Keratinocyte (primary cell): ENCODE results near the gene CGN. TPM values are rescaled to one million over a fixed set of nuclear protein-coding genes. Genes with fewer than 3 reads are reported as not detected.

Experiments
- DNase-seq: peaks from one replicate; pipeline ENCODE4 v3.0.0-alpha.2; 2011; ENCODE audit warnings: low read depth, missing footprints, low spot score
- FAIRE-seq: peaks from 2 replicates; lab custom pipeline; 2011; peaks lifted over from hg19 to GRCh38; lab: Jason Lieb, UNC
- H2AFZ ChIP-seq: 2 replicates; pipeline ENCODE4 v1.6.0; 2012; ENCODE audit warnings: low read length, control low read depth, inconsistent platforms; ENCODE audit not compliant: control insufficient read depth
- H3K27ac ChIP-seq: 2 replicates; pipeline ENCODE4 v1.5.1; 2011; ENCODE audit warnings: low read length; ENCODE audit not compliant: control insufficient read depth, insufficient read depth
- H3K27me3 ChIP-seq: 3 replicates; pipeline ENCODE4 v1.6.0; 2011; ENCODE audit warnings: low read length; ENCODE audit not compliant: control insufficient read depth, insufficient read depth; ENCODE audit errors: extremely low read depth
- H3K36me3 ChIP-seq, 2 experiments: 2 replicates in 1 of 2; 3 replicates in 1 of 2; pipeline ENCODE4 v1.5.1; 2011; ENCODE audit warnings: low read length in 2 of 2, mild to moderate bottlenecking in 1 of 2; ENCODE audit not compliant: control insufficient read depth in 2 of 2, insufficient read depth in 2 of 2; ENCODE audit errors: extremely low read depth in 1 of 2
- H3K4me1 ChIP-seq: 3 replicates; pipeline ENCODE4 v1.5.1; 2011; ENCODE audit warnings: low read length; ENCODE audit not compliant: control insufficient read depth, insufficient read depth; ENCODE audit errors: extremely low read depth
- H3K4me2 ChIP-seq: 3 replicates; pipeline ENCODE4 v1.6.0; 2011; ENCODE audit warnings: low read depth, low read length; ENCODE audit not compliant: control insufficient read depth, insufficient read depth; ENCODE audit errors: extremely low read depth
- H3K4me3 ChIP-seq, 3 experiments: fragments of 200-600 bp in 1 of 3; sonication (generic) in 1 of 3; 2 replicates in 2 of 3; 3 replicates in 1 of 3; pipeline ENCODE4 v1.5.1; 2011 to 2016; ENCODE audit warnings: low read length in 3 of 3, mild to moderate bottlenecking in 3 of 3, control low read depth in 2 of 3, inconsistent platforms in 1 of 3, low read depth in 1 of 3, mixed read lengths in 1 of 3, mixed run types in 1 of 3, moderate library complexity in 1 of 3; ENCODE audit not compliant: control insufficient read depth in 2 of 3, insufficient read depth in 2 of 3; ENCODE audit errors: extremely low read depth in 1 of 3
- H3K79me2 ChIP-seq: 2 replicates; pipeline ENCODE4 v1.6.0; 2012; ENCODE audit warnings: low read length; ENCODE audit not compliant: control insufficient read depth, insufficient read depth
- H3K9ac ChIP-seq: 3 replicates; pipeline ENCODE4 v1.6.0; 2011; ENCODE audit warnings: low read length; ENCODE audit not compliant: control insufficient read depth, insufficient read depth; ENCODE audit errors: extremely low read depth
- H3K9me1 ChIP-seq: 3 replicates; pipeline ENCODE4 v1.6.0; 2011; ENCODE audit warnings: low read length; ENCODE audit not compliant: control insufficient read depth, insufficient read depth; ENCODE audit errors: extremely low read depth
- H3K9me3 ChIP-seq: 2 replicates; pipeline ENCODE4 v1.5.1; 2012; ENCODE audit warnings: low read depth, low read length; ENCODE audit not compliant: control insufficient read depth
- H4K20me1 ChIP-seq: 3 replicates; pipeline ENCODE4 v1.6.0; 2011; ENCODE audit warnings: low read length; ENCODE audit not compliant: control insufficient read depth, insufficient read depth; ENCODE audit errors: extremely low read depth
- CTCF ChIP-seq, 3 experiments: IDR thresholded peaks in 1 of 3; conservative IDR thresholded peaks in 1 of 3; optimal IDR thresholded peaks in 1 of 3; 2 replicates in 2 of 3; 3 replicates in 1 of 3; pipeline versions ENCODE3 to v1.5.1; 2011; ENCODE audit warnings: low read length in 3 of 3, mild to moderate bottlenecking in 3 of 3, moderate library complexity in 2 of 3, control low read depth in 1 of 3, inconsistent platforms in 1 of 3; ENCODE audit not compliant: insufficient read depth in 2 of 3; ENCODE audit errors: extremely low read depth in 1 of 3
- EZH2 ChIP-seq: IDR thresholded peaks from one replicate; pipeline ENCODE4 v1.6.1; 2012; ENCODE audit warnings: inconsistent platforms, mild to moderate bottlenecking, low read length, moderate library complexity
- dilution Hi-C: fragments of 300-500 bp; cut with MboI; formaldehyde crosslinking; loops from one replicate; pipeline ENCODE4 v1.7.0; 2020; ENCODE audit warnings: low sequenced_read_pairs; ENCODE audit not compliant: extremely low pct_ligation_motif_present
- polyA plus RNA-seq, 5 experiments: library from polyadenylated mRNA; depleted of rRNA in 3 of 5; stranded (reverse) in 3 of 5; stranded (forward) in 1 of 5; unstranded in 1 of 5; fragments of >200 nt; gene quantifications; 1 replicate in 1 of 5; 2 replicates in 3 of 5; 3 replicates in 1 of 5; pipeline versions ENCODE4 v1.2.1 to v1.2.3, GENCODE V29; 2011 to 2012; ENCODE audit warnings: missing spikeins in 2 of 5, low read depth in 1 of 5, low replicate concordance in 1 of 5

The CGN gene
- polyA plus RNA-seq, 1 donor (not counting 4 experiments of a cell fraction or from before 2014, with no cell fraction given), result 2.9 TPM

GRCh38 chr1:151526735-151527525 is 15.7 kb downstream of the CGN start:
- TF ChIP-seq CTCF (optimal IDR thresholded peaks at IDR 0.05 in 1 of 3, IDR thresholded peaks at IDR 0.05 in 1 of 3, conservative IDR thresholded peaks at IDR 0.05 in 1 of 3; ENCODE audit: extremely low read depth in 1 of 3, insufficient read depth in 2 of 3, low read length in 3 of 3), result no peak
- TF ChIP-seq EZH2, result no peak
- H3K27me3 ChIP-seq, result no peaks in the 10 kb centered on the region

GRCh38 chr1:151529211-151529702 is 18.1 kb downstream of the CGN start:
- Histone ChIP-seq H3K4me3 (no peak overlapping the region), H3K36me3 (peaks cover 0 to 7% of the 10 kb centered on the region in 2 experiments), H2AFZ (no peak overlapping the region), H3K9me1 (no peaks in the 10 kb centered on the region), H3K4me1 (no peaks in the 10 kb centered on the region), H3K27ac (no peak overlapping the region), H3K4me2 (no peak overlapping the region), H3K9me3 (no peaks in the 10 kb centered on the region), H3K27me3 (no peaks in the 10 kb centered on the region), H4K20me1 (no peaks in the 10 kb centered on the region), H3K79me2 (no peaks in the 10 kb centered on the region), H3K9ac (no peak overlapping the region)
- FAIRE-seq, result no peak
- DNase-seq, result no peak
- dilution Hi-C loops, result no loop called here
- TF ChIP-seq EZH2 (no peak), CTCF (optimal IDR thresholded peaks at IDR 0.05 in 1 of 3, IDR thresholded peaks at IDR 0.05 in 1 of 3, conservative IDR thresholded peaks at IDR 0.05 in 1 of 3; ENCODE audit: extremely low read depth in 1 of 3, insufficient read depth in 2 of 3, low read length in 3 of 3) (no peak)

More at GRCh38 chr1:151526735-151527525, 15.7 kb downstream of the CGN start:
- H3K9me3 ChIP-seq, result no peaks in the 10 kb centered on the region
- no peak overlapping the region for H3K9ac ChIP-seq
- no peak overlapping the region for H2AFZ ChIP-seq
- no peak overlapping the region for H3K4me2 ChIP-seq
- dilution Hi-C loops, result no loop called here
- no peaks in the 10 kb centered on the region for H3K79me2 ChIP-seq
- FAIRE-seq (no peak), DNase-seq (no peak)
- H3K27ac ChIP-seq, result no peak overlapping the region
- H3K9me1 ChIP-seq, result no peaks in the 10 kb centered on the region
- no peak overlapping the region for H3K4me3 ChIP-seq
- H3K36me3 ChIP-seq, result peaks cover 0 to 7% of the 10 kb centered on the region in 2 experiments
- H4K20me1 ChIP-seq, result no peaks in the 10 kb centered on the region
- no peaks in the 10 kb centered on the region for H3K4me1 ChIP-seq
